ENCODE data around the gene ANO9. TPM values are rescaled to one million over a fixed set of nuclear protein-coding genes. Genes with fewer than 3 reads are reported as not detected.

The ANO9 gene
- total and polyA plus RNA-seq, 4 donors = 0.20 to 0.75 (median 0.40) TPM

- Histone ChIP-seq H3K4me3 (ENCODE audit: low read depth in 1 of 3, low read length in 3 of 3) (no peak overlapping the region), H3K27ac (ENCODE audit: low read depth in 1 of 2, low read length in 2 of 2) (no peak overlapping the region), H3K9ac (ENCODE audit: low read depth in 1 of 2, low read length in 2 of 2) (no peak overlapping the region), H3K9me3 (ENCODE audit: control insufficient read depth in 4 of 4, low read length in 3 of 4) (no peaks in the 10 kb centered on the region), H3K27me3 (ENCODE audit: control insufficient read depth in 4 of 4, insufficient read depth in 4 of 4, low read length in 3 of 4) (peaks cover 0 to under 1% (median 0%) of the 10 kb centered on the region in 4 donors), H3K36me3 (ENCODE audit: control insufficient read depth in 4 of 4, insufficient read depth in 3 of 4, low read depth in 1 of 4, low read length in 3 of 4) (peaks cover 0 to 2% (median 0%) of the 10 kb centered on the region in 4 donors), H3K4me1 (ENCODE audit: control insufficient read depth in 4 of 4, insufficient read depth in 4 of 4, low read length in 3 of 4) (peaks cover 22 to 37% (median 28%) of the 10 kb centered on the region in 4 donors)
- DNase-seq (ENCODE audit: low spot score) = no peak
- 90% methylated on average over 27 of the region's 27 CpGs for WGBS
- no peak for TF ChIP-seq RAD21 (IDR thresholded peaks at IDR 0.05)
- no peak for TF ChIP-seq JUND (IDR thresholded peaks at IDR 0.05)
- TF ChIP-seq, protein P1, sequence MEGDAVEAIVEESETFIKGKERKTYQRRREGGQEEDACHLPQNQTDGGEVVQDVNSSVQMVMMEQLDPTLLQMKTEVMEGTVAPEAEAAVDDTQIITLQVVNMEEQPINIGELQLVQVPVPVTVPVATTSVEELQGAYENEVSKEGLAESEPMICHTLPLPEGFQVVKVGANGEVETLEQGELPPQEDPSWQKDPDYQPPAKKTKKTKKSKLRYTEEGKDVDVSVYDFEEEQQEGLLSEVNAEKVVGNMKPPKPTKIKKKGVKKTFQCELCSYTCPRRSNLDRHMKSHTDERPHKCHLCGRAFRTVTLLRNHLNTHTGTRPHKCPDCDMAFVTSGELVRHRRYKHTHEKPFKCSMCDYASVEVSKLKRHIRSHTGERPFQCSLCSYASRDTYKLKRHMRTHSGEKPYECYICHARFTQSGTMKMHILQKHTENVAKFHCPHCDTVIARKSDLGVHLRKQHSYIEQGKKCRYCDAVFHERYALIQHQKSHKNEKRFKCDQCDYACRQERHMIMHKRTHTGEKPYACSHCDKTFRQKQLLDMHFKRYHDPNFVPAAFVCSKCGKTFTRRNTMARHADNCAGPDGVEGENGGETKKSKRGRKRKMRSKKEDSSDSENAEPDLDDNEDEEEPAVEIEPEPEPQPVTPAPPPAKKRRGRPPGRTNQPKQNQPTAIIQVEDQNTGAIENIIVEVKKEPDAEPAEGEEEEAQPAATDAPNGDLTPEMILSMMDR (IDR thresholded peaks at IDR 0.05; ENCODE audit: low read depth, low read length, missing input control) = no peak
- TF ChIP-seq, protein P2, sequence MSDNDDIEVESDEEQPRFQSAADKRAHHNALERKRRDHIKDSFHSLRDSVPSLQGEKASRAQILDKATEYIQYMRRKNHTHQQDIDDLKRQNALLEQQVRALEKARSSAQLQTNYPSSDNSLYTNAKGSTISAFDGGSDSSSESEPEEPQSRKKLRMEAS (IDR thresholded peaks at IDR 0.05) = no peak
- no peak for TF ChIP-seq GABPA (IDR thresholded peaks at IDR 0.05 in 1 of 2, conservative IDR thresholded peaks at IDR 0.05 in 1 of 2)
- TF ChIP-seq REST (IDR thresholded peaks at IDR 0.05) = no peak
- TF ChIP-seq SP1 (IDR thresholded peaks at IDR 0.05) = no peak
- no peak for TF ChIP-seq EGR1 (IDR thresholded peaks at IDR 0.05; ENCODE audit: low read depth in 2 of 2)
- no peak for TF ChIP-seq NR2F2 (IDR thresholded peaks at IDR 0.05)
- TF ChIP-seq RXRA (IDR thresholded peaks at IDR 0.05) = no peak
- TF ChIP-seq FOXA1 (IDR thresholded peaks at IDR 0.05) = no peak
- TF ChIP-seq ZBTB33 (IDR thresholded peaks at IDR 0.05) = no peak
- no peak for TF ChIP-seq TAF1 (conservative IDR thresholded peaks at IDR 0.05)
- no peak for TF ChIP-seq FOXA2 (IDR thresholded peaks at IDR 0.05)
- TF ChIP-seq, protein P3, sequence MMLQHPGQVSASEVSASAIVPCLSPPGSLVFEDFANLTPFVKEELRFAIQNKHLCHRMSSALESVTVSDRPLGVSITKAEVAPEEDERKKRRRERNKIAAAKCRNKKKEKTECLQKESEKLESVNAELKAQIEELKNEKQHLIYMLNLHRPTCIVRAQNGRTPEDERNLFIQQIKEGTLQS (IDR thresholded peaks at IDR 0.05) = no peak
- TF ChIP-seq HNF4G (IDR thresholded peaks at IDR 0.05) = no peak
- no peak for TF ChIP-seq YY1 (IDR thresholded peaks at IDR 0.05)
- no peak for TF ChIP-seq HNF4A (conservative IDR thresholded peaks at IDR 0.05)
These were observed 37.9 kb downstream of the ANO9 start for GRCh38 chr11:403761-404431.

Measured in liver (tissue), 9 donors.